ENCODE measurements around the gene ADAMTS5. TPM values are rescaled to one million over a fixed set of nuclear protein-coding genes. Genes with fewer than 3 reads are reported as not detected.

The ADAMTS5 gene
- polyA plus RNA-seq, 3 donors = 0.86 to 1.1 (median 1.0) TPM

DNA sequence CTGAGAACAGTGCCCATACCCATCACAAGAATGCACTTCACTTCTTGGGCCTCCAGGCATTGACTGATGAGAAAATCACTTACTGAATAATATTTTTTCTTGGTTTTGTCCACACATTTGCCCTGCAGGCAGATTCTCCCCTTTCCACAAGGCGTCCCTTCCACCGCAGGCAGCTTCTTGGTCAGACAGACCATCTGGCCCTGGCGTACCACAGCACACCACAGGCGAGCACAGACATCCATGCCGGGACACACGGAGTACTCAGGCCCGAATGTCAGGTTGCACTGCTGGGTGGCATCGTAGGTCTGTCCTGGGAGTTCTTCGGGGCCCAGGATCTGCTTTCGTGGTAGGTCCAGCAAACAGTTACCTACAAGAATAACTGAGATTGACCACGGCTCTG, 32.5 kb downstream of the ADAMTS5 start:
- Mint-ChIP-seq H3K27me3 (ENCODE audit: low read depth in 3 of 3) (peaks cover 14 to 15% (median 15%) of the 10 kb centered on the region in 3 donors), H3K4me3 (no peak overlapping the region), H3K4me1 (no peaks in the 10 kb centered on the region), H3K27ac (no peak overlapping the region), H3K36me3 (peaks cover 22 to 23% of the 10 kb centered on the region in 2 donors), H3K9me3 (peaks cover 0 to 5% (median 0%) of the 10 kb centered on the region in 7 donors)
- H3K9me3 ChIP-seq (replicated peaks in 1 of 2; ENCODE audit: control insufficient read depth in 1 of 2, insufficient read depth in 1 of 2, low read length in 2 of 2) = no peaks in the 10 kb centered on the region
- H3K9ac ChIP-seq (ENCODE audit: insufficient read depth, low read length, poor library complexity, severe bottlenecking) = no peak overlapping the region
- TF ChIP-seq, protein P1, sequence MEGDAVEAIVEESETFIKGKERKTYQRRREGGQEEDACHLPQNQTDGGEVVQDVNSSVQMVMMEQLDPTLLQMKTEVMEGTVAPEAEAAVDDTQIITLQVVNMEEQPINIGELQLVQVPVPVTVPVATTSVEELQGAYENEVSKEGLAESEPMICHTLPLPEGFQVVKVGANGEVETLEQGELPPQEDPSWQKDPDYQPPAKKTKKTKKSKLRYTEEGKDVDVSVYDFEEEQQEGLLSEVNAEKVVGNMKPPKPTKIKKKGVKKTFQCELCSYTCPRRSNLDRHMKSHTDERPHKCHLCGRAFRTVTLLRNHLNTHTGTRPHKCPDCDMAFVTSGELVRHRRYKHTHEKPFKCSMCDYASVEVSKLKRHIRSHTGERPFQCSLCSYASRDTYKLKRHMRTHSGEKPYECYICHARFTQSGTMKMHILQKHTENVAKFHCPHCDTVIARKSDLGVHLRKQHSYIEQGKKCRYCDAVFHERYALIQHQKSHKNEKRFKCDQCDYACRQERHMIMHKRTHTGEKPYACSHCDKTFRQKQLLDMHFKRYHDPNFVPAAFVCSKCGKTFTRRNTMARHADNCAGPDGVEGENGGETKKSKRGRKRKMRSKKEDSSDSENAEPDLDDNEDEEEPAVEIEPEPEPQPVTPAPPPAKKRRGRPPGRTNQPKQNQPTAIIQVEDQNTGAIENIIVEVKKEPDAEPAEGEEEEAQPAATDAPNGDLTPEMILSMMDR (IDR thresholded peaks at IDR 0.05) = no peak
- H3K36me3 ChIP-seq (replicated peaks in 1 of 2; ENCODE audit: control insufficient read depth in 1 of 2, insufficient read depth in 2 of 2, low read length in 2 of 2) = peaks cover 3 to 11% of the 10 kb centered on the region in 2 donors
- H3K4me3 ChIP-seq (replicated peaks in 1 of 3; ENCODE audit: low read depth in 2 of 3, low read length in 3 of 3) = no peak overlapping the region
- DNase-seq = no peak
- H3K79me2 ChIP-seq (ENCODE audit: insufficient read depth, low read length) = no peaks in the 10 kb centered on the region
- H4K20me1 ChIP-seq (ENCODE audit: insufficient read depth, low read length) = no peaks in the 10 kb centered on the region
- H3K27ac ChIP-seq (ENCODE audit: low read depth in 1 of 2, low read length in 2 of 2) = no peak overlapping the region
- H3K4me2 ChIP-seq (replicated peaks; ENCODE audit: extremely low read depth, low read length, poor library complexity, severe bottlenecking) = no peak overlapping the region
- intact Hi-C loops (cut with micrococcal nuclease) = no loop called here
- H3K4me1 ChIP-seq (ENCODE audit: control insufficient read depth in 1 of 2, insufficient read depth in 2 of 2, low read length in 2 of 2) = no peaks in the 10 kb centered on the region
- H2AFZ ChIP-seq (ENCODE audit: insufficient read depth, low read depth, low read length, poor library complexity, severe bottlenecking) = no peak overlapping the region
- peaks cover 3 to 8% of the 10 kb centered on the region in 2 donors for H3K27me3 ChIP-seq (ENCODE audit: control insufficient read depth in 2 of 2, insufficient read depth in 2 of 2, low read length in 2 of 2)
- WGBS (ENCODE audit: insufficient coverage) = 99% methylated on average over 11 of the region's 11 CpGs

DNA sequence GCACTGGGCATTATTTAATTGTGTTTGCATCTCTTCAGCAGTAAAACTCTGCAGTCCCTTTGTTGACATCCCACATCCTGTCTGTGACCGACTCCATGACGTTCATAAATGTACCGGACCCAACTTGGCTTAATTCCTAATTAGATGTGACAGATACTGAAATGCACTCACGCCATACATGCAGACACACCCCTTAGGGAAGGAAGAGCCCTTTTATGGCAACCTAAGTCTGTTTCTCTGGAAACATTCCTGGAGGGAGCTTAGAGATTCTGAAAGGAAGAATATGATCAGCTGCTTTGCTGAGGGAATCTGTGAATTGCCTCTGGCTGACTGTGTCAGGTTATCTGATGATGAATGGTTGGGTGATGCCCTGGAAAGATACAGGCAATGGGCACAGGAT, 33.4 kb downstream of the ADAMTS5 start:
- Histone ChIP-seq H3K4me1 (ENCODE audit: control insufficient read depth in 1 of 2, insufficient read depth in 2 of 2, low read length in 2 of 2) (no peaks in the 10 kb centered on the region), H2AFZ (ENCODE audit: insufficient read depth, low read depth, low read length, poor library complexity, severe bottlenecking) (no peak overlapping the region), H3K4me3 (replicated peaks in 1 of 3; ENCODE audit: low read depth in 2 of 3, low read length in 3 of 3) (no peak overlapping the region), H3K27me3 (ENCODE audit: control insufficient read depth in 2 of 2, insufficient read depth in 2 of 2, low read length in 2 of 2) (peaks cover 3 to 8% of the 10 kb centered on the region in 2 donors), H3K9ac (ENCODE audit: insufficient read depth, low read length, poor library complexity, severe bottlenecking) (no peak overlapping the region), H4K20me1 (ENCODE audit: insufficient read depth, low read length) (no peaks in the 10 kb centered on the region), H3K27ac (ENCODE audit: low read depth in 1 of 2, low read length in 2 of 2) (no peak overlapping the region), H3K79me2 (ENCODE audit: insufficient read depth, low read length) (no peaks in the 10 kb centered on the region), H3K36me3 (replicated peaks in 1 of 2; ENCODE audit: control insufficient read depth in 1 of 2, insufficient read depth in 2 of 2, low read length in 2 of 2) (peaks cover 3 to 11% of the 10 kb centered on the region in 2 donors), H3K9me3 (replicated peaks in 1 of 2; ENCODE audit: control insufficient read depth in 1 of 2, insufficient read depth in 1 of 2, low read length in 2 of 2) (no peaks in the 10 kb centered on the region), H3K4me2 (replicated peaks; ENCODE audit: extremely low read depth, low read length, poor library complexity, severe bottlenecking) (no peak overlapping the region)
- Mint-ChIP-seq H3K4me1 (no peaks in the 10 kb centered on the region), H3K4me3 (no peak overlapping the region), H3K27ac (no peak overlapping the region), H3K36me3 (peaks cover 17% of the 10 kb centered on the region in 2 donors), H3K9me3 (peaks cover 0 to 5% (median 0%) of the 10 kb centered on the region in 7 donors), H3K27me3 (ENCODE audit: low read depth in 3 of 3) (peaks cover 12 to 18% (median 16%) of the 10 kb centered on the region in 3 donors)
- no peak for DNase-seq
- TF ChIP-seq, protein P1 (IDR thresholded peaks at IDR 0.05) = no peak
- 57% methylated on average over 3 of the region's 4 CpGs for WGBS (ENCODE audit: insufficient coverage)
- intact Hi-C loops (cut with micrococcal nuclease) = no loop called here
